Endodermal cell (in vitro differentiated cells): ENCODE data around the gene SPON1. TPM values are rescaled to one million over a fixed set of nuclear protein-coding genes. Genes with fewer than 3 reads are reported as not detected.

Experiments
- DNase-seq: peaks from one replicate; pipeline ENCODE4 v3.0.0-alpha.2; 2017
- H3K27ac ChIP-seq: 2 replicates; pipeline ENCODE4 v1.5.1; 2013; ENCODE audit warnings: mild to moderate bottlenecking, low read depth, low read length, moderate library complexity
- H3K27me3 ChIP-seq: 2 replicates; pipeline ENCODE4 v1.6.1; 2013; ENCODE audit warnings: mild to moderate bottlenecking, low read length, moderate library complexity; ENCODE audit not compliant: insufficient read depth, control insufficient read depth, poor library complexity, severe bottlenecking
- H3K36me3 ChIP-seq: 2 replicates; pipeline ENCODE4 v1.7.0; 2013; ENCODE audit warnings: mild to moderate bottlenecking, low read length, moderate library complexity; ENCODE audit not compliant: control insufficient read depth, insufficient read depth
- H3K4me1 ChIP-seq: one replicate; pipeline ENCODE4 v1.7.0; 2013; ENCODE audit warnings: low read length; ENCODE audit not compliant: control insufficient read depth, insufficient read depth
- H3K4me3 ChIP-seq: 2 replicates; pipeline ENCODE4 v1.5.1; 2013; ENCODE audit warnings: mild to moderate bottlenecking, low read length, moderate library complexity
- H3K9ac ChIP-seq: 2 replicates; pipeline ENCODE4 v1.6.1; 2013; ENCODE audit warnings: mild to moderate bottlenecking, low read length, moderate library complexity; ENCODE audit not compliant: poor library complexity, severe bottlenecking; ENCODE audit errors: extremely low read depth
- H3K9me3 ChIP-seq: 2 replicates; pipeline ENCODE4 v1.6.1; 2013; ENCODE audit warnings: mild to moderate bottlenecking, low read length, moderate library complexity; ENCODE audit not compliant: control insufficient read depth
- H3K27ac Mint-ChIP-seq: 2 replicates; pipeline ENCODE4 v1.8.0; 2020; ENCODE audit warnings: mixed read lengths
- H3K27me3 Mint-ChIP-seq: 2 replicates; pipeline ENCODE4 v1.8.0; 2021; ENCODE audit warnings: mild to moderate bottlenecking, mixed read lengths; ENCODE audit not compliant: insufficient read depth
- H3K36me3 Mint-ChIP-seq: 2 replicates; pipeline ENCODE4 v1.8.0; 2020; ENCODE audit warnings: low read depth, mixed read lengths
- H3K4me1 Mint-ChIP-seq: 2 replicates; pipeline ENCODE4 v1.8.0; 2020; ENCODE audit warnings: mixed read lengths
- H3K4me3 Mint-ChIP-seq: 2 replicates; pipeline ENCODE4 v1.8.0; 2020; ENCODE audit warnings: mild to moderate bottlenecking, moderate library complexity, mixed read lengths
- H3K9me3 Mint-ChIP-seq: 2 replicates; pipeline ENCODE4 v1.8.0; 2020; ENCODE audit warnings: mild to moderate bottlenecking, mixed read lengths
- CTCF ChIP-seq: fragments of 200-600 bp; sonication (generic); conservative IDR thresholded peaks from 2 replicates; pipeline ENCODE4 v1.5.0; 2021; ENCODE audit warnings: antibody characterized with exemption, mild to moderate bottlenecking
- WGBS, 2 experiments: methylation state at CpG; one replicate each; pipeline versions ENCODE4 v1.1.5 to v1.1.7; 2013; ENCODE audit warnings: missing lambda C conversion rate in 2 of 2, mixed read lengths in 1 of 2; ENCODE audit not compliant: insufficient coverage in 1 of 2, insufficient read length in 1 of 2; 5-methylcytosine and 5-hydroxymethylcytosine counted together
- total RNA-seq, 2 donors: library from RNA; stranded (reverse); fragmentation: NEBNext Ultra II Directional in 1 of 2; extraction: Animal tissue kit (Norgen Biotek cat#: 25700) in 1 of 2; gene quantifications; 2 replicates in 1 of 2; 3 replicates in 1 of 2; pipeline ENCODE4 v1.2.1, GENCODE V29; 2021

Gene SPON1
- total RNA-seq, 2 donors from 2014 or later: 0.13 to 1.6 TPM

GRCh38 chr11:14101388-14101787 lies 138.9 kb downstream of the SPON1 start:
- peaks cover 2% of the 10 kb centered on the region for H3K4me1 Mint-ChIP-seq
- Histone ChIP-seq H3K9me3 (no peaks in the 10 kb centered on the region), H3K4me3 (no peak overlapping the region), H3K36me3 (no peaks in the 10 kb centered on the region), H3K27me3 (no peaks in the 10 kb centered on the region), H3K9ac (no peak overlapping the region), H3K4me1 (no peaks in the 10 kb centered on the region), H3K27ac (no peak overlapping the region)
- H3K36me3 Mint-ChIP-seq: no peaks in the 10 kb centered on the region
- no peak overlapping the region for H3K27ac Mint-ChIP-seq
- no peaks in the 10 kb centered on the region for H3K9me3 Mint-ChIP-seq
- H3K27me3 Mint-ChIP-seq: no peaks in the 10 kb centered on the region
- TF ChIP-seq CTCF: no peak
- H3K4me3 Mint-ChIP-seq: no peak overlapping the region
- no peak for DNase-seq

GRCh38 chr11:14102766-14103165 lies 140.2 kb downstream of the SPON1 start:
- H3K9me3 ChIP-seq: no peaks in the 10 kb centered on the region
- no peak overlapping the region for H3K4me3 ChIP-seq
- H3K4me1 ChIP-seq: peaks cover 2% of the 10 kb centered on the region
- H3K27me3 ChIP-seq: no peaks in the 10 kb centered on the region
- Mint-ChIP-seq H3K4me1 (peaks cover 5% of the 10 kb centered on the region), H3K27ac (no peak overlapping the region), H3K4me3 (no peak overlapping the region), H3K36me3 (no peaks in the 10 kb centered on the region), H3K9me3 (no peaks in the 10 kb centered on the region), H3K27me3 (no peaks in the 10 kb centered on the region)
- H3K9ac ChIP-seq: no peak overlapping the region
- 87% methylated on average over 4 of the region's 4 CpGs; no CpG with 5 or more reads in 1 of the 2 experiments for WGBS, 2 experiments
- H3K27ac ChIP-seq: no peak overlapping the region
- H3K36me3 ChIP-seq: no peaks in the 10 kb centered on the region
- TF ChIP-seq CTCF: peak; percentile 19
- no peak for DNase-seq

- 43 to 91% methylated on average over 1 of the region's 1 CpG for WGBS, 2 experiments
- no peak overlapping the region for H3K27ac ChIP-seq
- no peaks in the 10 kb centered on the region for H3K27me3 Mint-ChIP-seq
- H3K27ac Mint-ChIP-seq: no peak overlapping the region
- no peak overlapping the region for H3K4me3 ChIP-seq
- DNase-seq: no peak
- no peaks in the 10 kb centered on the region for H3K36me3 Mint-ChIP-seq
- H3K4me3 Mint-ChIP-seq: no peak overlapping the region
- H3K9ac ChIP-seq: no peak overlapping the region
- no peaks in the 10 kb centered on the region for H3K9me3 ChIP-seq
- no peaks in the 10 kb centered on the region for H3K36me3 ChIP-seq
- H3K4me1 Mint-ChIP-seq: peaks cover 5% of the 10 kb centered on the region
- H3K4me1 ChIP-seq: peaks cover 2% of the 10 kb centered on the region
- no peaks in the 10 kb centered on the region for H3K27me3 ChIP-seq
- no peak for TF ChIP-seq CTCF
- H3K9me3 Mint-ChIP-seq: no peaks in the 10 kb centered on the region
These were observed 142.9 kb downstream of the SPON1 start for GRCh38 chr11:14105446-14105845.
